ENCODE data around the gene MCM7.

MCM7 gene

DNA sequence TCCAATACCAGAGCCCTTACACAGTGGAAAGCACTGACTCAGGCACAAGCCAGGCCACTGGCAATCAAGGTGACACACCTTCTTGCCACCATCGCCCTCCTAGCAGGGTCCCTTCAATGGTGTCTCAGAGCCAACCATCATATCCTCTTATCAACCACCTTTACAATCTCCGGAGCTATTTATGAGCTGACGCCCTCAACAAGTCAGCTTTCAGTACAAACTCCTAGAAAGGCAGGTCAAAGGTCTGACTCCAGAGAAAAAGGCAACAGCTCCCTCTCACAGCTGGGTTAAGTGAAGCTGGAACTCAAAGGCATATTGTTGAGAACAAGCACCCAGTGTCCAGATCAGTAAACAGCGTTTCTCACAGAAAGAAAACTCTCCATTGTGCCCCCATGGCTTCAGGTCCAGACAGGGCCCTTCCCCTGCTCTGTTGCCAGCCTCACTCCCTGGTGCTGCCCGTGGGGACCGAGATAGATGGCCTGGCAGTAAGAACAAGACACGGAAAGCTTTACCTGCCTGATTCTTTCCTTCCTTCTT is 22.1 kb downstream of the MCM7 start:
- peaks cover 54% of the 10 kb centered on the region for H3K36me3 ChIP-seq (ENCODE audit: insufficient read depth, low read length)
- no peak overlapping the region for H3K4me2 ChIP-seq (ENCODE audit: low read length)
- H3K9me3 ChIP-seq (replicated peaks; ENCODE audit: low read length): no peaks in the 10 kb centered on the region

DNA sequence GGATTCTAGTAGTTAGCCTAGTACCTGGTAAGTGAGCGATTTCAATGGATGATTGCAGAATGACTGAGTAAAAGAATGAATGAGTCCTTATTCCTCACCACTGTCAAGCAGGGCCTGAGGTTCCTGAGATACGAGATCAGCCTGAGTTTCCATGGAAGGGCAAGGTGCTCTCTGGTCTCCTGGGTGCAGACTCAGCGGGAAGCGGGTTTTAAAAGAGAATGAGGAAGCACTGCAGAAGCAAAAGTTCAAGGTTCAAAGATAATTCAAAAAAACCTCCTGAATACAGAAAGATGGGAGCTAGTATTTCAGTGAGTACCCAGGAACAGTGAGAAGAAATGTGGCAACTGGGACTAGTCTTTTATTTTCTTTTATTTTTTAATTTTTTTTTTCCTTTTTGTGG is 24.0 kb downstream of the MCM7 start:
- Histone ChIP-seq H3K4me1 (ENCODE audit: control insufficient read depth, insufficient read depth, low read length) (peaks cover 9% of the 10 kb centered on the region), H3K9ac (ENCODE audit: low read depth, low read length) (no peak overlapping the region), H3K9me3 (replicated peaks; ENCODE audit: low read length) (peaks cover 5% of the 10 kb centered on the region), H3K27me3 (ENCODE audit: control insufficient read depth, insufficient read depth, low read length) (no peaks in the 10 kb centered on the region), H3K36me3 (ENCODE audit: insufficient read depth, low read length) (peaks cover 73% of the 10 kb centered on the region), H3K4me3 (ENCODE audit: low read length) (no peak overlapping the region), H3K4me2 (ENCODE audit: low read length) (no peak overlapping the region)

More for the DNA sequence above, 22.1 kb downstream of the MCM7 start:
- Histone ChIP-seq H3K9ac (ENCODE audit: low read depth, low read length) (no peak overlapping the region), H3K27me3 (ENCODE audit: control insufficient read depth, insufficient read depth, low read length) (no peaks in the 10 kb centered on the region), H3K4me3 (ENCODE audit: low read length) (no peak overlapping the region), H3K4me1 (ENCODE audit: control insufficient read depth, insufficient read depth, low read length) (peaks cover 15% of the 10 kb centered on the region)

DNA sequence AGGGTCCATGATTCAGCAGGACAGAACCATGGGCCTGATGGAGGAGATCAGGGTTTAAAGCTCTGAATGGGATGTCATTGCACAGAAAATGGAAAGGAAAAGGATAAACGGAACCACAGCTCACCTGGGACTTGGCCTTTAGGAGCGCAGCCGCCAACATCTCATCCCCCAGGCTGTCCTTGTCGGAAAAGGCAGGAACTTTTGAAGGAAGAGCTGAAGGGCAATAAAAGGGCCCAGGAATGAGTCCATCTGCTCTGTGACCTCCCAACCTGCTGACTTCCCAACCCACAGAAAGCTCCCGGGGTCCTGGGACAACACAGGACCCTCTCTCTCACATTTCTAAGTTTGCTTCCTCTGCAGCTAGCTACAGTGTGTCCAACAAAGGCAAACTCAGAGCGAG is 25.8 kb downstream of the MCM7 start:
- H3K27me3 ChIP-seq (ENCODE audit: control insufficient read depth, insufficient read depth, low read length): no peaks in the 10 kb centered on the region
- H3K9ac ChIP-seq (ENCODE audit: low read depth, low read length): no peak overlapping the region
- H3K4me2 ChIP-seq (ENCODE audit: low read length): no peak overlapping the region
- H3K4me1 ChIP-seq (ENCODE audit: control insufficient read depth, insufficient read depth, low read length): peaks cover 9% of the 10 kb centered on the region
- H3K36me3 ChIP-seq (ENCODE audit: insufficient read depth, low read length): peaks cover 87% of the 10 kb centered on the region
- peaks cover 23% of the 10 kb centered on the region for H3K9me3 ChIP-seq (replicated peaks; ENCODE audit: low read length)
- H3K4me3 ChIP-seq (ENCODE audit: low read length): no peak overlapping the region

DNA sequence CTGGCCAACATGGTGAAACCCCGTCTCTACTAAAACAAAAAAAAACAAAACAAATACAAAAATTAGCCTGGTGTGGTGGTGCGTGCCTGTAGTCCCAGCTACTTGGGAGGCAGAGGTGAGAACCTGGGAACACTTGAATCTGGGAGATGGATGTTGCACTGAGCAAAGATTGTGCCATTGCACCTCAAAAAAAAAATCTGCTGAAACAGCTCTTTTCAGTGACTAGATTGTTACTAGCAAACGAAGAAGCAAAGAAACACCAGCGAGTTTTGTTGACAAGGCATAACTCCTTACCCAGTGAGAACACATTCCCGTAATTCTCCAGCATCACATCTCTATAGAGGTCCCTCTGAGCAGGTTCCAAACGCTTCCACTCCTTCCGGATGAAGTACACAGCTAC is 26.4 kb downstream of the MCM7 start:
- Histone ChIP-seq H3K4me1 (ENCODE audit: control insufficient read depth, insufficient read depth, low read length) (peaks cover 3% of the 10 kb centered on the region), H3K27me3 (ENCODE audit: control insufficient read depth, insufficient read depth, low read length) (no peaks in the 10 kb centered on the region), H3K9me3 (replicated peaks; ENCODE audit: low read length) (peaks cover 25% of the 10 kb centered on the region), H3K36me3 (ENCODE audit: insufficient read depth, low read length) (peaks cover 89% of the 10 kb centered on the region), H3K4me3 (ENCODE audit: low read length) (no peak overlapping the region), H3K9ac (ENCODE audit: low read depth, low read length) (no peak overlapping the region), H3K4me2 (ENCODE audit: low read length) (no peak overlapping the region)

DNA sequence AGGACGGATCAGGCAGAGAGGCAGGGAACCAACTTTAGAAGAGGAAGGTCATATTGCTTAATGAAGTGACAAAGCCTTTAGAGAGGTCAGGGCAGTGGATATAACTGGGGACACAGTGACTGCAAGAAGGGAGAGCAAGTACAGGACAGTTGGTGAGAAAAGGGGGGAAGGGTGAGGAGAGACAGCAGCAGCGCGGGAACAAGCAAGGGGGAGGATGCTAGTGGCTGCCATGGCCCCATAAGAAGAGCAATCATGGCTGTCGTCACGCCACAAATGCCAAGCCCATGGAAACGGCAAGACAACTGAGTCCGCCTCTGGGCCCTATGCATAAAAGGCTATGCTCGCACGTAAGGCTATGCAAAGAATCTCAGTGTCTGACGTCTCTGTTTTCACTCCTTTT is 28.7 kb downstream of the MCM7 start:
- no peaks in the 10 kb centered on the region for H3K4me1 ChIP-seq (ENCODE audit: control insufficient read depth, insufficient read depth, low read length)
- H3K4me2 ChIP-seq (ENCODE audit: low read length): no peak overlapping the region
- peaks cover 25% of the 10 kb centered on the region for H3K9me3 ChIP-seq (replicated peaks; ENCODE audit: low read length)
- no peaks in the 10 kb centered on the region for H3K27me3 ChIP-seq (ENCODE audit: control insufficient read depth, insufficient read depth, low read length)
- no peak overlapping the region for H3K9ac ChIP-seq (ENCODE audit: low read depth, low read length)
- H3K4me3 ChIP-seq (ENCODE audit: low read length): no peak overlapping the region
- H3K36me3 ChIP-seq (ENCODE audit: insufficient read depth, low read length): peaks cover 79% of the 10 kb centered on the region

DNA sequence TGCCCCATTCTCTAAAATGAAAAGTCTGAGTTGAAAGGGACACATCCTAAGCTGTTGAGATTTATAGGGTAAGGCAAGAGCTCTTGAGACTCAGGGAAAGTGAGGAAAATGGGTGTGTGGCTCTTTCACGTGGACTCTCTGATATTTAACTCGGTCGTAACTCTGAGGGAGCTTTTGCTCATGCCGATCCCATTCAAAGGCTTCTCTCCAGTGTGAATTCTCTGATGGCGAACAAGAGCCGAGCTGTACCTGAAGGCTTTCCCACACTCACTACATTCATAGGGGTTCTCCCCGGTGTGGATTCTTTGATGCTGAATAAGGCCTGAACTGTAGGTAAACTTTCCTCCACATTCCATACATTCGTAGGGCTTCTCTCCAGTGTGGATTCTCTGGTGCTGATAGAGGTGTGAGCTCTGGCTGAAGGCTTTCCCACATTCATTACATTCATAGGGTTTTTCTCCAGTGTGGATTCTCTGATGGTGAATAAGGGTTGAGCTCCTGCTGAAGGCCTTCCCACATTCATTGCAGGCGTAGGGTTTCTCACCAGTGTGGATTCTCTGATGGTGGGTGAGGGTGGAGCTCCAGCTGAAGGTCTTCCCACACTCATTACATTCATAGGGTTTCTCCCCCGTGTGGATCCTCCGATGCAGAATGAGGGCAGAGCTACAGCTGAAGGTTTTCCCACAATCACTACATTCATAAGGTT is 30.0 kb downstream of the MCM7 start:
- Histone ChIP-seq H3K36me3 (ENCODE audit: insufficient read depth, low read length) (peaks cover 69% of the 10 kb centered on the region), H3K4me1 (ENCODE audit: control insufficient read depth, insufficient read depth, low read length) (no peaks in the 10 kb centered on the region), H3K27me3 (ENCODE audit: control insufficient read depth, insufficient read depth, low read length) (no peaks in the 10 kb centered on the region), H3K9me3 (replicated peaks; ENCODE audit: low read length) (peaks cover 25% of the 10 kb centered on the region), H3K9ac (ENCODE audit: low read depth, low read length) (no peak overlapping the region), H3K4me2 (ENCODE audit: low read length) (no peak overlapping the region), H3K4me3 (ENCODE audit: low read length) (no peak overlapping the region)

DNA sequence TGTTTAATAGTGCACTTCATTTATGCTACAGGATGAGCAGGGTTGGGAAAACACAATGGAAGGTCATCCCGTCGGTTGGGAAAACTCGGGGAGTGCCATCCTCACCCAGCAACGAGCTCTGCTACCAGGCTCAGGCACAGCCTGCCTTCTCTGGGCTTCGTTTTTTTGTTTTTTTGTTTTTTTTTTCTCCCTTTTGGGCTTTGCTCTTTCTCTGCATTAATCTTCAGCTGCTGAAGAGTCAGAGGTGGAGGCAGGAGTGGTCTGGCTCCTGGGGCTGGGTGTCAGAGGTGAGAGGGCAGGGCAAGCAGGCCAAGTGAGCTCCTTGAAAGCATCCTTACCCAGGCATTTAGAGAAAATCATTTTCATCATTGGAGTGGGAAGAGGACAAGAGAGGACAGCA is 31.2 kb downstream of the MCM7 start:
- H3K9ac ChIP-seq (ENCODE audit: low read depth, low read length): no peak overlapping the region
- no peak overlapping the region for H3K4me2 ChIP-seq (ENCODE audit: low read length)
- no peaks in the 10 kb centered on the region for H3K4me1 ChIP-seq (ENCODE audit: control insufficient read depth, insufficient read depth, low read length)
- peaks cover 25% of the 10 kb centered on the region for H3K9me3 ChIP-seq (replicated peaks; ENCODE audit: low read length)
- no peaks in the 10 kb centered on the region for H3K27me3 ChIP-seq (ENCODE audit: control insufficient read depth, insufficient read depth, low read length)
- H3K4me3 ChIP-seq (ENCODE audit: low read length): no peak overlapping the region
- peaks cover 58% of the 10 kb centered on the region for H3K36me3 ChIP-seq (ENCODE audit: insufficient read depth, low read length)

DNA sequence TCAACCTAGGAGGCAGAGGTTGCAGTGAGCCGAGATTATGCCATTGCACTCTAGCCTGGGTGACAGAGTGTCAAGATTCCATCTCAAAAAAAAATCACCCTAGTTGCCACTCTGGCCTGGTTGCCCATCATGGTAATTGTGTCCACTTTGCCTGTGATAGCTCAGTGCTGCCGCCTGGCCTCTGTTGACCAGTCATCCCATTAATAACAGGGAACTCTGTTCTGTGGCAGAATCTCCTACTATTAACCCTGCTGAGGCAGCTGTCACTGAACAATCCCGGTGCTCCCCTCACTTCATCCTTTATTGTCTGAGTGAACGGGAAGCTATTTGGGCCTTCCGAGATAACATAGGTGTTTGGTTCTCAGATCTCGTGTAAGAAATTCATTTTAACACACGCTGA is 34.2 kb downstream of the MCM7 start:
- no peaks in the 10 kb centered on the region for H3K27me3 ChIP-seq (ENCODE audit: control insufficient read depth, insufficient read depth, low read length)
- peaks cover 18% of the 10 kb centered on the region for H3K9me3 ChIP-seq (replicated peaks; ENCODE audit: low read length)
- peaks cover 38% of the 10 kb centered on the region for H3K36me3 ChIP-seq (ENCODE audit: insufficient read depth, low read length)
- no peak overlapping the region for H3K4me2 ChIP-seq (ENCODE audit: low read length)
- no peaks in the 10 kb centered on the region for H3K4me1 ChIP-seq (ENCODE audit: control insufficient read depth, insufficient read depth, low read length)
- H3K4me3 ChIP-seq (ENCODE audit: low read length): no peak overlapping the region
- H3K9ac ChIP-seq (ENCODE audit: low read depth, low read length): no peak overlapping the region

DNA sequence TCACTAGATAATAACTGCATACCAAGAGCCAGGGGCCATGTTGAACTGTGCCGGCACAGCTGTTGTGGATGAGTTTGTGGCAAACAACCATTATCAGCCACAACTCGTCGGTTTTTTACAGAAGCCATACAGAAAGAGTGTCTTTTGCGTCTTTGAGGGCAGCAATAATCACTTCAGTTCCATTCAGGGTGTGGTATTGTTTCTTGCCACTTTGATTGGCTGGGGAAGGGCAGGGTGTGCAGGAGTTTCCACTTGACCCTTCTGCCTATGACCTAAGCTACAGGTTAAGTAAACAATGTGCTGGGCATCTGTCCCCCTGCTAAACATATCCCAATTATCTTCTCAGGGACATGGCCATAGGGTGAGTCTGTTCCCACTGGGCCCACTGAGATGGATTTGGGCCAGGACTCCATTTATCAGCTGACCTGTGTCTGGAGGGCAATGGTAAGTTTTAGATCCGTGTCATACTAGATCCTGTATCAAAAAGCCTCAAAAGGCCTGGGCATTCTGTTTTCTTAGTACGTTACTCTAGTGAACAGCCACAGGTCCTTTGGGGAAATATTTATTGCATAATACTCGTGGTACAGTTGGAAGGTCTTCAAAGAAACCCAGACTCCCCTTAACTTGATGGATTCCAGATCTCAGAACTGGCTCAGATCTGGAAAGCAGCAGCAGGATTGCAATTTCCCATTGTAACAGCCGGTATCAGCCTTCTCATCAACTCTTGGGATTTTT is 35.6 kb downstream of the MCM7 start:
- H3K9me3 ChIP-seq (replicated peaks; ENCODE audit: low read length): peaks cover 5% of the 10 kb centered on the region
- no peaks in the 10 kb centered on the region for H3K27me3 ChIP-seq (ENCODE audit: control insufficient read depth, insufficient read depth, low read length)
- H3K36me3 ChIP-seq (ENCODE audit: insufficient read depth, low read length): peaks cover 25% of the 10 kb centered on the region
- no peak overlapping the region for H3K4me3 ChIP-seq (ENCODE audit: low read length)
- H3K9ac ChIP-seq (ENCODE audit: low read depth, low read length): no peak overlapping the region
- H3K4me2 ChIP-seq (ENCODE audit: low read length): no peak overlapping the region
- no peaks in the 10 kb centered on the region for H3K4me1 ChIP-seq (ENCODE audit: control insufficient read depth, insufficient read depth, low read length)

DNA sequence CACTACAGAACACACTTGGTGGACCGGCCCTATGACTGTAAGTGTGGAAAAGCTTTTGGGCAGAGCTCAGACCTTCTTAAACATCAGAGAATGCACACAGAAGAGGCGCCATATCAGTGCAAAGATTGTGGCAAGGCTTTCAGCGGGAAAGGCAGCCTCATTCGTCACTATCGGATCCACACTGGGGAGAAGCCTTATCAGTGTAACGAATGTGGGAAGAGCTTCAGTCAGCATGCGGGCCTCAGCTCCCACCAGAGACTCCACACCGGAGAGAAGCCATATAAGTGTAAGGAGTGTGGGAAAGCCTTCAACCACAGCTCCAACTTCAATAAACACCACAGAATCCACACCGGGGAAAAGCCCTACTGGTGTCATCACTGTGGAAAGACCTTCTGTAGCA is 37.0 kb downstream of the MCM7 start:
- no peak overlapping the region for H3K4me2 ChIP-seq (ENCODE audit: low read length)
- H3K4me3 ChIP-seq (ENCODE audit: low read length): no peak overlapping the region
- no peaks in the 10 kb centered on the region for H3K9me3 ChIP-seq (replicated peaks; ENCODE audit: low read length)
- H3K36me3 ChIP-seq (ENCODE audit: insufficient read depth, low read length): peaks cover 14% of the 10 kb centered on the region
- no peaks in the 10 kb centered on the region for H3K4me1 ChIP-seq (ENCODE audit: control insufficient read depth, insufficient read depth, low read length)
- no peak overlapping the region for H3K9ac ChIP-seq (ENCODE audit: low read depth, low read length)
- no peaks in the 10 kb centered on the region for H3K27me3 ChIP-seq (ENCODE audit: control insufficient read depth, insufficient read depth, low read length)

DNA sequence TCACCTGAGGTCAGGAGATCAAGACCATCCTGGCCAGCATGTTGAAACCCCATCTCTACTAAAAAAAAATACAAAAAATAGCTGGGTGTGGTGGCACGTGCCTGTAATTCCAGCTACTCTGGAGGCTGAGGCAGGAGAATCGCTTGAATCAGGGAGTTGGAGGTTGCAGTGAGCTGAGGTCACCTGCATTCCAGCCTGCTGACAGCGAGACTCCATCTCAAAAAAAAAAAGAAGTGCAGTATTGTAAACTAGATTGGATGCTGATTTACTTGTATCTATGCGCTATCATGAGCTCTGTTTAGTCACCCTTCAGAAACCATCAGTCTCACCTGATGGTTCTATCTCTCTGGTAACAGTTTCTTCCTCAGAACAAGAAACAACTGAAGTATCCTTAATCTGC is 37.8 kb downstream of the MCM7 start:
- Histone ChIP-seq H3K9me3 (replicated peaks; ENCODE audit: low read length) (no peaks in the 10 kb centered on the region), H3K9ac (ENCODE audit: low read depth, low read length) (no peak overlapping the region), H3K27me3 (ENCODE audit: control insufficient read depth, insufficient read depth, low read length) (no peaks in the 10 kb centered on the region), H3K4me3 (ENCODE audit: low read length) (no peak overlapping the region), H3K36me3 (ENCODE audit: insufficient read depth, low read length) (peaks cover 13% of the 10 kb centered on the region), H3K4me1 (ENCODE audit: control insufficient read depth, insufficient read depth, low read length) (no peaks in the 10 kb centered on the region), H3K4me2 (ENCODE audit: low read length) (no peak overlapping the region)

All from skeletal muscle satellite cell (primary cell).